ENCODE data around the gene DHRS12.

DHRS12 gene

GRCh38 chr13:51783428-51784094 is 20.4 kb downstream of the DHRS12 start:
- no peak for DNase-seq (ENCODE audit: low read depth in 3 of 3)

GRCh38 chr13:51782026-51782710 is 21.8 kb downstream of the DHRS12 start:
- no peak for DNase-seq (ENCODE audit: low read depth in 3 of 3)

DNA sequence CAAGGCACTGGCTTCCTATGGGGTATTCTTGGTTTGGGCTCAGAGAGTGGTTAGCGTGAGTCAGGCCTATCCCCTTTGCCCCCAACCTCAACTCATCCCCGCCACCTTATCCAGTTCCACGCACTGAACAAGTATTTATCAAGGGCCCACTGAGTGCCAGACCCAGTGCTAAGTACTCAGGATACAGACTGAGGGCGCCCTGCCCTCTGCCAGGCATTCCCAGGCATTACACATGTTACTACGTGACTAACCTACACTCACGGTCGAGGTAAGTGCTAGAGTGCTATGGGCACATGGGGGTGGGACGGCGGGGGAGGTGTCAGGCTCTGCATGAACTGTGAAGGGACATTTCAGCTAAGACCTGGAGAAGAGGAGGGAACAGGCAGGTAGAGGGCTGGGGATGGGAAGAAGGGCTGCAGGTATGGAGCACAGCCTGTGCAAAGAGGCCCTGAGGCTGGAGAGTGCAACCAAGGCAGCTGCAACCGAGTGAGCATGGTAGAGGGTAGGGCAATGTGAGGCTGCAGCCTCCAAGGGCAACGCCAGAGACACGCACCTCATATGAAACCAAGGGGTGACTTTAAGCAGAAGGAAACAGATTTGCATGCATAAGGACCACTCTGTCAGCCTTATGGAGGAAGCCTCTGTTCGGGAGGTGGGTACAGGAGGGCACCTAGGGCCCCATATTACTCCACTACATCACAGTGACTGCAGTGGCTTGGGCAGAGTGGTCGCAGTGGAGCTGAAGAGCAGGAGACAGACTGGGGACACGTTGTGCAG is 22.5 kb downstream of the DHRS12 start:
- no peak for DNase-seq (ENCODE audit: low read depth in 3 of 3)

GRCh38 chr13:51780099-51780498 is 23.9 kb downstream of the DHRS12 start:
- no peak for DNase-seq (ENCODE audit: low read depth in 3 of 3)

DNA sequence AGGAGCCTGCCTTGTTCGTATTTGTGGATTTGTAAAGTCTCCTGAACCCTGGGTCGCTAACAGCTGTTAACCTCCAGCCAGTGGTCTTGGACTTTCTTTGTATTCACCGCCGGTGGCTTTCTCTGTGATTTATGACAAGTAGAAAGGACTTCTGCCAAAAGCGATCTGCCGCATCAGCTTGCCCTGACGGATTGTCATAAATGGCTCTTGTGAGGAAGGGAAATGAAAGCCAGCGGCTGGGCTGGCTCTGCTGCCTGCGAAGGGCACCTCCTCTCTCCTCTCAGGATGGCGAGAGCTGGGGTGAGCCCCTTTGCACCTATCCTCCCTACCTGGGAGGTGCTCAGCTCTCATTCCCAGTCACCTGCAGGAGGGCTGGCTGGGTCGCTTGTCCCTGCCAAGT is 25.6 kb downstream of the DHRS12 start:
- no peak for DNase-seq (ENCODE audit: low read depth in 3 of 3)

GRCh38 chr13:51777921-51778320 is 26.0 kb downstream of the DHRS12 start:
- no peak for DNase-seq (ENCODE audit: low read depth in 3 of 3)

- DNase-seq (ENCODE audit: low read depth in 3 of 3) = no peak
Measured at GRCh38 chr13:51776179-51776578, 27.8 kb downstream of the DHRS12 start.

GRCh38 chr13:51773515-51773914 is 30.4 kb downstream of the DHRS12 start:
- no peak for DNase-seq (ENCODE audit: low read depth in 3 of 3)

GRCh38 chr13:51772781-51773180 is 31.2 kb downstream of the DHRS12 start:
- no peak for DNase-seq (ENCODE audit: low read depth in 3 of 3)

GRCh38 chr13:51772105-51772455 is 31.9 kb downstream of the DHRS12 start:
- DNase-seq (ENCODE audit: low read depth in 3 of 3) = no peak

DNA sequence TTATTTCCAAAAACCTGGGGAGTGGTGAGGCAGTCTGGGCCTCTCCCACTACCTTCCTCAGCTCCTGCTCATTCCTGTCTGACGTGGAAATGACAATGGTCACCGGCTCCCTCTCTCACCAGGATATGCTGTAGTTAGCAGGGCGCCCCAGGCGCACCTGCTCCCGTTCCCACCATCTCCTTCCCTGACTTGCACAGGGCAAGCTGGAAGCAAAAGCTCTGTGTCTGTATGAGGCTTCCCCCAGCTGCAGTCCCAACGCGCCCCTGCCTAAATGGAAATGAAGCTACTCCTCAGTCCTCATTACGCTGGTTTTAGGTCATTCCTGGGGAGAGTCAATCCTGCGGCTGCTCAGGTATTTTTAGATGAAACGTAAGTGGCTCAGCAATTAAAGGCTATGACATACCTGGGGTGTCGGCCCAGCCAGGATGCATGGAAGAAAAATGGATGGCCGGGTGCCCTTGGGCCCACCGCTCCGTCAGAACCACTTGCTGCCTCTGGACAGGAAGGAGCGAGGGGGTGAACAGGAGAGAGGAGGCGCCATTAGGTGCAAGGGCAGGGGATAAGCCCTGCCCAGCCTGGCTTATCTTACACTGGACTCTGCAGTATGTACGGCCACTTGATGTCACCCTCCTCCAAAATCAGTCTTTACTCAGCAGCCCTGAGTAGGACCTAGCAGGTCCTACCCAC is 32.4 kb downstream of the DHRS12 start:
- DNase-seq (ENCODE audit: low read depth in 3 of 3) = no peak

DNA sequence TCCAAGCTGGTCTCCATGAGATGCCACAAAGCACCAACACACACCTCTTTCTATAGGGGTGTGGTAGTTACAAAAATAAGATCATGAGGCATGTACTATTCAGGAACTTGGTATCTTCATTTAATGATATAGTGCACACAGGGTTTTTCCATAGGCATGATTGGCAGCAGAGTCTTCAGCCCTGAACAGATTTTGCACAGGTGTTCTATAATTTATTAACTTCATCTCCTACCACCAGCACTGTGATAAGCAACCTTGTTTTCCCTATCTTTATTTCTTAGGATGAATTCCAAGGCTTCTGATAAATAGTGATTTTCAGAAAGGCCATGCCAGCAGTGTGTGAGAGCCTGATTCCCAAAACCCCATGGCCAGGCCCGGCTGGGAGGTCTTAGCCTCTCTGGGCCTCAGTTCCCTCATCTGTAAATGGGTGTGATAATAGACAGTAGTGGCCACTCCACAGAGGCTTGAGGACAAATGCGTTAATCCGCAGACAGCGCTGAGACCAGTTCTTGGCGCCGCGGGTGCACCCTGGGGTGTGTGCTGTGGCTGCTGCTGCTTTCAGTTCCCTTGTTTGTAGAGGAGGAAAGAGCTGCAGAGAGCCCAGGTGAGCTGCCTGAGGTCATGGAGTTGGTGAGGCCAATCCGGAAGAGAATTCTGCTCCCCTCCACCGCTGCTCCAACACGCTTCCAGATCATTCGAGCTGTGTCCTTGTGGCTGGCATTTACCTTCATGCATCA is 33.1 kb downstream of the DHRS12 start:
- no peak for DNase-seq (ENCODE audit: low read depth in 3 of 3)

GRCh38 chr13:51770160-51770559 is 33.8 kb downstream of the DHRS12 start:
- no peak for DNase-seq (ENCODE audit: low read depth in 3 of 3)

- DNase-seq (ENCODE audit: low read depth in 3 of 3) = no peak
Measured at GRCh38 chr13:51769455-51770127, 34.4 kb downstream of the DHRS12 start.

- DNase-seq (ENCODE audit: low read depth in 3 of 3) = no peak
Measured at GRCh38 chr13:51768976-51769375, 35.0 kb downstream of the DHRS12 start.

DNA sequence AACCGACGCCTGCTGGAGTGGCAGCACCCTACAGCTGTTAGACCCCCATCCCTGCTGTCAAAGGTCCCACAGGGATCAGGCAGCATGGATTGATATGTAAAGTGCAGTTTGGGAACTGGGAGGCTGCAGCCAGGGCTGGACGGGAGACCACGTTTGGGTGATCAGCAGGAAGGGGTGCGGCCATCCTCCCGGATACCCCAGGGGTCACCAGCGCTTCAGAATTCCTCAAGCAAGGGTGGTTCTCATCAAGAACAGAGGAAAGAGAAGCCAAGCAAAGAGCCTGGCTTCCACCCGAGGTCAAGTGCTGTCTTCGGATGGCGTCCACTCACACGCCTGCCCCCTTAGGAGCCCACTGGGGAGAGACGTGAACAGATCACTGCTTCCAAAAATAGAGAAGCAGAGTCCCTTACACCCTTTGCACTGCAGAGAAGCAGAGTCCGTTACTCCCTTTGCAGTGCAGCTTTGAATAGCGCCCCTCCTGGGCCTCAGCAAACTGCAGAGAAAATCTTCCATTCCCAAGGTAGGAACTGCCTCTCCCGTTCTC is 35.5 kb downstream of the DHRS12 start:
- no peak for DNase-seq (ENCODE audit: low read depth in 3 of 3)

DNA sequence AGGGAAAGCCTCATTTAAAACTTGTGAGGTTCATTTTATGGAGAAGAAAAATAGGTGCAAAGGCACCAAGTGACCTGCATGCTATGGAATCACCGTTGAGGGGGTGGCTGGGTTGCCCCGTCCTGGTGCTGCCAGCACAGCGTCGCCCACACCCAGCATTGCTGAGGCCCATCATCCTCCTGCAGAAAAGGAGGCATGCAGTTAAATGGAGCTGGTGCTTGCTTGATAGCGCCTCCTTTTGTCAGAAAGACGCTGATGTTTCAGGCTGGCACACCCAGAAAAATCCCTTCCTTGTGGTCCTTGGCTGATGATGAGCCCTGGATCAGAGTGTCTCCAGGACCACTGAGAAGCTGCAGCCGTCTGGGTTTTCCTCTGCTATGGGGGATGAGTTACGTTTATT is 36.9 kb downstream of the DHRS12 start:
- DNase-seq (ENCODE audit: low read depth in 3 of 3) = no peak

GRCh38 chr13:51765142-51765515 is 38.8 kb downstream of the DHRS12 start:
- DNase-seq (ENCODE audit: low read depth in 3 of 3) = no peak

- DNase-seq (ENCODE audit: low read depth in 3 of 3) = peak; percentile 46 to 65 (median 48)
Measured at GRCh38 chr13:51764184-51765141, 39.5 kb downstream of the DHRS12 start.

DNA sequence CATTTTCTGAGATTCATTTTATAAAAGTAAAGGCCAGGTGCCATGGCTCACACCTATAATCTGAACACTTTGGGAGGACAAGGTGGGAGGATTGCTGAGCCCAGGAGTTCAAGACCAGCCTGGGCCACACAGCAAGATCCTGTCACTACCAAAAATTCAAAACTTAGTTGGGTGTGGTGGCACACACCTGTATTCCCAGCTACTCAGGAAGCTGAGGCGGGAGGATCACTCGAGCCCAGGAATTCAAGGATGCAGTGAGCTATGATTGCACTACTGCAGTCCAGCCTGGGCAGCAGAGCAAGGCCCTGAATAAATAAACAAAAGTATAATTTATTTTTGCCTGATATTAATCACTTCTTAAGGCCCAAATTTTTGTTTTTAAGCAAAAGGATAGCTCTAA is 40.5 kb downstream of the DHRS12 start:
- no peak for DNase-seq (ENCODE audit: low read depth in 3 of 3)
